ENCODE results near the gene ZNF107. TPM values are rescaled to one million over a fixed set of nuclear protein-coding genes. Genes with fewer than 3 reads are reported as not detected.
"Not testable (repeated sequence)": the region's sequence is repeated elsewhere in the genome, so short reads cannot be mapped to it uniquely, and the experiment has no call there.

The ZNF107 gene
- total RNA-seq, 1 donor from 2014 or later, result 1.7 TPM

- DNase-seq (ENCODE audit: low read depth, low spot score), result no peak
Observed at GRCh38 chr7:64643566-64643965, 22.4 kb upstream of the ZNF107 start.

GRCh38 chr7:64651203-64651602 lies 14.7 kb upstream of the ZNF107 start:
- DNase-seq (ENCODE audit: low read depth, low spot score), result no peak

GRCh38 chr7:64651632-64652165 lies 14.2 kb upstream of the ZNF107 start:
- no peak for DNase-seq (ENCODE audit: low read depth, low spot score)

GRCh38 chr7:64653721-64654401 lies 12.1 kb upstream of the ZNF107 start:
- DNase-seq (ENCODE audit: low read depth, low spot score), result no peak

- DNase-seq (ENCODE audit: low read depth, low spot score), result no peak
Observed at GRCh38 chr7:64654796-64655548, 11.0 kb upstream of the ZNF107 start.

GRCh38 chr7:64655811-64656210 lies 10.1 kb upstream of the ZNF107 start:
- DNase-seq (ENCODE audit: low read depth, low spot score), result no peak

GRCh38 chr7:64656489-64656888 lies 9.4 kb upstream of the ZNF107 start:
- DNase-seq (ENCODE audit: low read depth, low spot score), result no peak

- not testable (repeated sequence) for DNase-seq (ENCODE audit: low read depth, low spot score)
Observed at GRCh38 chr7:64662091-64662490, 3.8 kb upstream of the ZNF107 start.

GRCh38 chr7:64666663-64667050 lies 724 bp downstream of the ZNF107 start:
- no peak for DNase-seq (ENCODE audit: low read depth, low spot score)

- no peak for DNase-seq (ENCODE audit: low read depth, low spot score)
Observed at GRCh38 chr7:64667311-64667710, 1.4 kb downstream of the ZNF107 start.

- no peak for DNase-seq (ENCODE audit: low read depth, low spot score)
Observed at GRCh38 chr7:64672414-64672813, 6.5 kb downstream of the ZNF107 start.

GRCh38 chr7:64685091-64685490 lies 19.2 kb downstream of the ZNF107 start:
- no peak for DNase-seq (ENCODE audit: low read depth, low spot score)

- DNase-seq (ENCODE audit: low read depth, low spot score), result no peak
Observed at GRCh38 chr7:64685741-64686140, 19.8 kb downstream of the ZNF107 start.

- DNase-seq (ENCODE audit: low read depth, low spot score), result no peak
Observed at GRCh38 chr7:64686493-64687184, 20.7 kb downstream of the ZNF107 start.

- DNase-seq (ENCODE audit: low read depth, low spot score), result no peak
Observed at GRCh38 chr7:64687249-64687648, 21.3 kb downstream of the ZNF107 start.

- no peak for DNase-seq (ENCODE audit: low read depth, low spot score)
Observed at GRCh38 chr7:64688988-64689387, 23.1 kb downstream of the ZNF107 start.

- DNase-seq (ENCODE audit: low read depth, low spot score), result no peak
Observed at GRCh38 chr7:64691831-64692230, 25.9 kb downstream of the ZNF107 start.

- not testable (repeated sequence) for DNase-seq (ENCODE audit: low read depth, low spot score)
Observed at GRCh38 chr7:64697863-64698262, 31.9 kb downstream of the ZNF107 start.

GRCh38 chr7:64706625-64707292 lies 40.8 kb downstream of the ZNF107 start:
- DNase-seq (ENCODE audit: low read depth, low spot score), result no peak

- DNase-seq (ENCODE audit: low read depth, low spot score), result not testable (repeated sequence)
Observed at GRCh38 chr7:64717896-64718295, 52.0 kb downstream of the ZNF107 start.

- no peak for DNase-seq (ENCODE audit: low read depth, low spot score)
Observed at GRCh38 chr7:64729089-64729848, 63.3 kb downstream of the ZNF107 start.
